NCI-H82 treated with DMSO at 0.1 percent for 48 hours (cell line): ENCODE measurements around the gene ADCY5.

Experiments used
- DNase-seq: peaks from one replicate; lab custom pipeline; 2025; ENCODE audit not compliant: unreplicated experiment; lab: John Stamatoyannopoulos, UW

Gene ADCY5

GRCh38 chr3:123431007-123431657, 17.8 kb downstream of the ADCY5 start:
- DNase-seq = no peak

DNA sequence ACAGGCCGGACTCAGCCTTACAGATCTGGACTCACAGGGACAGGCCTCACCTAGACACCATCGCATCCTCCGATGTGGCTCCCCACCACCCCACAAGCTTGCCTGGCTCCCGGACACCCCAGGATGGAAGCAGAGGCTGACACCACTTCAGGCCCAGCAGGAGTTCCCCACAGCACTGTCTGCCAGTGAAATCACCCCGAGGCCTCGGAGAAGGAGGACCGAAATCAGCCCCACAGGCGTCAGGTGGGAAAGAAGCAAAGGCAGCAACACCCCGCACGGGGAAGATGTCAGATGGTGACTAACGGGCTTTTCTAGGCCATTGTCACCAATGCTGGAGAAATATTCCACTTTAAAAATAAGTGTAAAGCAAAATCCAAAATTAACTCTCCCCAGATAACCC, 18.6 kb downstream of the ADCY5 start:
- no peak for DNase-seq

DNA sequence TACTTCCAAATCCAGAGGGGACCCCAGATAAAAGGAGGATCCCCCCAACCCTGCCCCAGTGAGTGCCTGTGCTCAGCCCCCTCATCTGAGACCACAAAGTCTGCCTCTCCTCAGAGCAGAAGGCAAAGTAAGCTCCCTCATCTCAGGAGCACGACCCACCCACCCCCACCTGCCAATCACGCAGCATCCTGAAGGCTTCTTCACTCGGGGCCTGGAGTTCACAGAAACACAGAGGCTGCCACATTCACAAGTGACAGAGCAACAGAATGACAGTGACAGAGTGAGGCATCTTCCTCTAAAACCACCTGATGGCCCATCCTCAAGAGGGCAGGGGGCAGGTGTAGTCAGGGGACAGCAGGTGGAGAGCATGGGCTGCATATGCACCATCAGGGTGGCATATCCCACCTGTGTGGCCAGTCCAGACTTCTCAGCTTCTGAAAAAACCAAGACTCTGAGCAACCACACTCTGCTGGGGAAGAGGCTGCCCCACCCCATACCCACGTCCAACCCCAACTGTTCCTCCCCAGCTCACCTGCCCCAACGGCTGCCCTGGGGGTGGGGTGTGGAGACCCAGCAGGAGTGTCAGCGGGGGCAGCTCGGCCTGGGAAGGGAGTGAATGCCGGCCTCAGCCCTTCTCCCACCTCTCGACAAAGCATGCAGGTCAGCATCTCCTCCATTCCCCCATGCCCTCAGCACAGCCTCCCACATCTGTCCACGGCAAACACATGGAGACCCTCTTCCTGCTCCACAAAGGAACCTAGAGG, 19.3 kb downstream of the ADCY5 start:
- no peak for DNase-seq

- DNase-seq = no peak
Observed at GRCh38 chr3:123424999-123425712, 23.7 kb downstream of the ADCY5 start.

DNA sequence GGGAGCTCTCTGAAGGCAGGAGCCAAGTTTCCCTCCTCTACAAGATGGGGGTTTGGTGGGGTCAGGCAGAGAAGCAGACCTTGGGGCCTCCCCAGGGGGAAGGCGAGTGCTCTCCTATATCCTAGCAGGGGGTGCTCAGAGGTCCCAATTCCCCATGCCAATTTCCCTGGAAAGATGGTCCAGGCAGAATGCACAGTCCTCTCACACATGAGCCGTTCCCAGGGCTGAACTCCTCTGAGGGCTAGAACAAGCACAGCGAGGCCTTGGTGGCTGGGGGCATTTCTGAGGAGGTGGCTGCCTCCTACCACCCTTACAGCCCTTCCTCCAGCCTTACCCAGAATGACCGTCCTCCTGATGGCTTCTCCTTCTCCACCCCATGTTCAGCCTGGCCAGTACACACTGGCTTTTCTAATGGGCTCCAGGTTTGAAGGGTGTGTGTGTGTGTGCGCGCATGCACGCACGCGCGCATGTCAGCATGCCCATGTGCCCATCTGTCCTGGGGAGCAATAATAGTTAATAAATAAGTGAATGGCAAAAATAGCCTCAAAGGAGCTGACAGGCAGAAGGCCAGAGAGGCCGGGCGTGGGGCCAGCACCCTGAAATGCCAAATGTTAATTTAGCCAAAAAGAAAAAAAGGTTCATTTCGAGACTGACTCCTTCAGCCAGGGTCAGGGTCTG, 24.4 kb downstream of the ADCY5 start:
- no peak for DNase-seq

DNA sequence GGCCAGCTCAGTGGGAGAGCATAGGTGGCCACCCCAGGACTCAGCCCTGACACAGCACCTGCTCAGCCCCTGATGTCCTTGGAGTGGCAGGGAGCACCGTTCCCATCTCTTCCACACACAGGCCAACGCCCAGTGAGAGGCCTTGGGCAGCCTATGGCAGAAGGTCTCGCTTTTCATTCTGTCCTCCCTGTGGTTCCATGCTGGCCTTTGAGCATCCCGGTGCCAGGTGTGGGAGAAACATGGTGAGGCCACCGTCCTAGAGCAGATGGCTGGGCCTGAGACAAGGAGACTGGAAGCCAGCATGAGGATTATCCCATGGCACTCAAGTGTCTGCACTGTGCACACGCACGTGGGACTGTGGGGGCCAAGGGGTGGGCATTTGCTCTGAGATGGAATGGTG, 25.1 kb downstream of the ADCY5 start:
- no peak for DNase-seq

GRCh38 chr3:123423031-123423430, 25.9 kb downstream of the ADCY5 start:
- no peak for DNase-seq

GRCh38 chr3:123422457-123422856, 26.4 kb downstream of the ADCY5 start:
- DNase-seq = no peak

GRCh38 chr3:123421353-123422174, 27.3 kb downstream of the ADCY5 start:
- DNase-seq = no peak

GRCh38 chr3:123420416-123420968, 28.4 kb downstream of the ADCY5 start:
- no peak for DNase-seq

DNA sequence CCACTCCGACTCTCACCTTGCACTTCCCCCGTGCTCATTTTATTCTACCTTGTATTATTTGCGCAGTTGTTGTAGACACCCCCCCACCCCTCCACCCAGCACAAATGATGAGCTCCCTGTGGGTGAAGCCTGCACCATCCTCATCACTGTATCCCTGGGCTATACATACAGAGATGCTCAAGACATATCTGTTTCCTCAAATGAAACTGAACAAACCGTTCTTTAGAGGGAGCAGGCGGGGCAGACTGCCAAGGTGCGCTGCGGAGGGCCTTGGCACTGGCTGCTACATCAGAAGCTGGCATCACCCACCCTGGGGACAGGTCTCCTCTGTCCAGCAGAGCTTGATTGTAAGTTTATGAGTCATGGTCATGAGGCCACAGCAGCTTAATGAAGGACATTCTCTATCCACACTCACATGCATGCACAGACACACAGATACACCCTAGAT, 29.0 kb downstream of the ADCY5 start:
- no peak for DNase-seq

GRCh38 chr3:123419181-123419849, 29.6 kb downstream of the ADCY5 start:
- DNase-seq = no peak

DNA sequence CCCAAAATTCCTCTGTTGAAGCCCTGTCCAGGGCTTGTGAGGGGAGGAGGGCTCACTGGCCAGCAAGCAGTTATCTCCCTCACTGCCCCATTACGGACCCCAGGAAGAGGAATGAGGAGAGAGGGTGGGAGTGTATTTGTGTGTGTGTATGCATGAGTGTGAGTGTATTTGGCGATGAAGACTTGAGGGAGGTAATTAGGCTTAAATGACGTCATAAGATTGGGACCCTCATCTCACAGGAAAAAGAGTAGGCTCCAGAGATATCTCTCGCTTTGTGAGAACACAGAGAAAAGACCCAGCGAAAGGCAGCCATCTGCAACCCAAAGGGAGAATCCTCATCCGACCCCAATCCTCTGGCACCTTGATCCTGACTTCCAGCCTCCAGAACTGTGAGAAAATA, 32.2 kb downstream of the ADCY5 start:
- no peak for DNase-seq

DNA sequence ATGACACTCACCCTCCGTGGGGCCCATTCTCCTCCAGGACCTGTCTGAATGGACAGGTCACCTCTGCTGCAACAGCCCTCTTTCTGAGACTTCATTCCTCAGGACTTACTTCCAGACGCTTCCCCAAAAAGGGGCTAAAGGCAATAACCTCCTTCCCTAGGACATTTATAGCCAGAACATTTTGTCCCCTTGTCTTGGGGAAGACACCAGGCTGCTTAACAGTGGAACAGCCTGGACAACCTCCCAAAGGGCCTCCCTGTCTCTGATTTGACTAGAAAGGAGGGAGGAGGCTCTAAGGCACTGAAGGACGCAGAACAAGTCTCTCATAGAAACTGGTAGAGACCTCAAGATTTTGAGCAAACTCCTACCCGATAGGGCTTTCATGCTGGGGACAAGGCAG, 32.7 kb downstream of the ADCY5 start:
- no peak for DNase-seq

GRCh38 chr3:123414973-123415775, 33.7 kb downstream of the ADCY5 start:
- no peak for DNase-seq

- no peak for DNase-seq
Observed at GRCh38 chr3:123412811-123413604, 35.9 kb downstream of the ADCY5 start.

- DNase-seq = no peak
Observed at GRCh38 chr3:123412076-123412475, 36.8 kb downstream of the ADCY5 start.
